ENCODE measurements around the gene C1QTNF3. TPM values are rescaled to one million over a fixed set of nuclear protein-coding genes. Genes with fewer than 3 reads are reported as not detected.
"Not testable (repeated sequence)": the region's sequence is repeated elsewhere in the genome, so short reads cannot be mapped to it uniquely, and the experiment has no call there.

C1QTNF3 gene
- total RNA-seq (10.6 and 11.9 TPM in 2 replicates), polyA plus RNA-seq (6.6 and 8.4 TPM in 2 replicates), polyA minus RNA-seq (3.4 and 3.6 TPM in 2 replicates)
- total RNA-seq (2013), result 9.5 TPM

- no peak for TF ChIP-seq CTCF (IDR thresholded peaks at IDR 0.05)
- TF ChIP-seq EZH2 (IDR thresholded peaks at IDR 0.05; ENCODE audit: borderline replicate concordance, insufficient read depth, low read depth, low read length, poor library complexity, severe bottlenecking), result no peak
- 63% methylated on average over 4 of the region's 10 CpGs for WGBS (ENCODE audit: insufficient coverage)
- intact Hi-C loops (cut with micrococcal nuclease), result no loop called here
- no peak within 1 kb of the TSS for H2AFZ ChIP-seq (ENCODE audit: insufficient read depth, low read depth, low read length, poor library complexity, severe bottlenecking)
- no peaks in the 10 kb centered on the region for H3K79me2 ChIP-seq (ENCODE audit: control insufficient read depth, insufficient read depth, low read length)
- H3K4me3 ChIP-seq (ENCODE audit: control extremely low read depth in 1 of 5, extremely low read depth in 1 of 5, insufficient read depth in 1 of 5, low read depth in 2 of 5, low read length in 4 of 5), result no peak within 1 kb of the TSS
- no peaks in the 10 kb centered on the region for H3K36me3 ChIP-seq (replicated peaks in 1 of 2; ENCODE audit: control extremely low read depth in 1 of 2, control insufficient read depth in 1 of 2, extremely low read depth in 1 of 2, insufficient read depth in 2 of 2, low read length in 1 of 2)
- DNase-seq (no peak), ATAC-seq (ENCODE audit: low read depth) (no peak)
- H4K20me1 ChIP-seq (ENCODE audit: control insufficient read depth, insufficient read depth, low read length, poor library complexity, severe bottlenecking), result no peaks in the 10 kb centered on the region
- no peaks in the 10 kb centered on the region for H3K9me3 Mint-ChIP-seq (ENCODE audit: insufficient read depth)
- H3K4me3 Mint-ChIP-seq, result no peak within 1 kb of the TSS
- CTCF ChIA-PET, result no interaction called here
- POLR2A ChIA-PET, result no interaction called here
- H3K27me3 ChIP-seq (replicated peaks in 1 of 4; ENCODE audit: control extremely low read depth in 1 of 4, control insufficient read depth in 3 of 4, insufficient read depth in 4 of 4, low read length in 3 of 4), result no peaks in the 10 kb centered on the region
- peaks cover 18% of the 10 kb centered on the region for H3K4me1 Mint-ChIP-seq
- H3K9ac ChIP-seq (ENCODE audit: low read length), result no peak within 1 kb of the TSS
- peaks cover 12 to 14% of the 10 kb centered on the region in 2 donors for H3K4me1 ChIP-seq (ENCODE audit: control insufficient read depth in 2 of 2, insufficient read depth in 2 of 2, low read length in 2 of 2)
- no peaks in the 10 kb centered on the region for H3K9me3 ChIP-seq (ENCODE audit: control extremely low read depth in 1 of 3, control insufficient read depth in 2 of 3, insufficient read depth in 1 of 3, low read length in 2 of 3)
- H3K4me2 ChIP-seq (replicated peaks; ENCODE audit: low read depth, low read length, poor library complexity, severe bottlenecking), result peak within 1 kb of the TSS; percentile 29
- no peaks in the 10 kb centered on the region for H3K27me3 Mint-ChIP-seq
- H3K27ac Mint-ChIP-seq, result no peak within 1 kb of the TSS
- H3K27ac ChIP-seq (ENCODE audit: low read length in 2 of 2), result no peak within 1 kb of the TSS
Observed at GRCh38 chr5:34043099-34043876, at the start of gene C1QTNF3. C1QTNF3 (minus strand) TSS chr5:34043213; CDS start chr5:34043125, 88 bp downstream.

- H3K27me3 Mint-ChIP-seq; H3K27ac Mint-ChIP-seq; H3K4me3 Mint-ChIP-seq; H3K9me3 ChIP-seq (ENCODE audit: control extremely low read depth in 1 of 3, control insufficient read depth in 2 of 3, insufficient read depth in 1 of 3, low read length in 2 of 3); H3K9me3 Mint-ChIP-seq (ENCODE audit: insufficient read depth); CTCF ChIA-PET; H4K20me1 ChIP-seq (ENCODE audit: control insufficient read depth, insufficient read depth, low read length, poor library complexity, severe bottlenecking); POLR2A ChIA-PET; H3K4me2 ChIP-seq (replicated peaks; ENCODE audit: low read depth, low read length, poor library complexity, severe bottlenecking); ATAC-seq (ENCODE audit: low read depth); H3K36me3 ChIP-seq (replicated peaks in 1 of 2; ENCODE audit: control extremely low read depth in 1 of 2, control insufficient read depth in 1 of 2, extremely low read depth in 1 of 2, insufficient read depth in 2 of 2, low read length in 1 of 2); intact Hi-C loops (cut with micrococcal nuclease); H3K4me1 Mint-ChIP-seq; H3K4me3 ChIP-seq (ENCODE audit: control extremely low read depth in 1 of 5, extremely low read depth in 1 of 5, insufficient read depth in 1 of 5, low read depth in 2 of 5, low read length in 4 of 5); DNase-seq; H3K79me2 ChIP-seq (ENCODE audit: control insufficient read depth, insufficient read depth, low read length); H2AFZ ChIP-seq (ENCODE audit: insufficient read depth, low read depth, low read length, poor library complexity, severe bottlenecking); H3K27me3 ChIP-seq (replicated peaks in 1 of 4; ENCODE audit: control extremely low read depth in 1 of 4, control insufficient read depth in 3 of 4, insufficient read depth in 4 of 4, low read length in 3 of 4); H3K27ac ChIP-seq (ENCODE audit: low read length in 2 of 2); H3K4me1 ChIP-seq (ENCODE audit: control insufficient read depth in 2 of 2, insufficient read depth in 2 of 2, low read length in 2 of 2); H3K9ac ChIP-seq (ENCODE audit: low read length): not testable (repeated sequence)
- WGBS (ENCODE audit: insufficient coverage), result 100% methylated on average over 3 of the region's 7 CpGs
Observed at GRCh38 chr5:34091039-34091438, 48.0 kb upstream of the C1QTNF3 start.

GRCh38 chr5:34089802-34090201, 46.8 kb upstream of the C1QTNF3 start:
- H3K4me1 ChIP-seq (ENCODE audit: control insufficient read depth in 2 of 2, insufficient read depth in 2 of 2, low read length in 2 of 2); POLR2A ChIA-PET; H3K4me3 ChIP-seq (ENCODE audit: control extremely low read depth in 1 of 5, extremely low read depth in 1 of 5, insufficient read depth in 1 of 5, low read depth in 2 of 5, low read length in 4 of 5); H3K9me3 ChIP-seq (ENCODE audit: control extremely low read depth in 1 of 3, control insufficient read depth in 2 of 3, insufficient read depth in 1 of 3, low read length in 2 of 3); H3K9me3 Mint-ChIP-seq (ENCODE audit: insufficient read depth); H3K27me3 Mint-ChIP-seq; H3K9ac ChIP-seq (ENCODE audit: low read length); ATAC-seq (ENCODE audit: low read depth); H3K27ac ChIP-seq (ENCODE audit: low read length in 2 of 2); H3K27ac Mint-ChIP-seq; H3K27me3 ChIP-seq (replicated peaks in 1 of 4; ENCODE audit: control extremely low read depth in 1 of 4, control insufficient read depth in 3 of 4, insufficient read depth in 4 of 4, low read length in 3 of 4); intact Hi-C loops (cut with micrococcal nuclease); H3K79me2 ChIP-seq (ENCODE audit: control insufficient read depth, insufficient read depth, low read length); DNase-seq; H3K4me3 Mint-ChIP-seq; H2AFZ ChIP-seq (ENCODE audit: insufficient read depth, low read depth, low read length, poor library complexity, severe bottlenecking); H3K36me3 ChIP-seq (replicated peaks in 1 of 2; ENCODE audit: control extremely low read depth in 1 of 2, control insufficient read depth in 1 of 2, extremely low read depth in 1 of 2, insufficient read depth in 2 of 2, low read length in 1 of 2); H4K20me1 ChIP-seq (ENCODE audit: control insufficient read depth, insufficient read depth, low read length, poor library complexity, severe bottlenecking); H3K4me1 Mint-ChIP-seq; H3K4me2 ChIP-seq (replicated peaks; ENCODE audit: low read depth, low read length, poor library complexity, severe bottlenecking); CTCF ChIA-PET: not testable (repeated sequence)
- no CpG with 5 or more reads among the region's 3 CpGs for WGBS (ENCODE audit: insufficient coverage)
